Measurements from ENCODE around the gene TBC1D32. TPM values are rescaled to one million over a fixed set of nuclear protein-coding genes. Genes with fewer than 3 reads are reported as not detected.

The TBC1D32 gene, protein sequence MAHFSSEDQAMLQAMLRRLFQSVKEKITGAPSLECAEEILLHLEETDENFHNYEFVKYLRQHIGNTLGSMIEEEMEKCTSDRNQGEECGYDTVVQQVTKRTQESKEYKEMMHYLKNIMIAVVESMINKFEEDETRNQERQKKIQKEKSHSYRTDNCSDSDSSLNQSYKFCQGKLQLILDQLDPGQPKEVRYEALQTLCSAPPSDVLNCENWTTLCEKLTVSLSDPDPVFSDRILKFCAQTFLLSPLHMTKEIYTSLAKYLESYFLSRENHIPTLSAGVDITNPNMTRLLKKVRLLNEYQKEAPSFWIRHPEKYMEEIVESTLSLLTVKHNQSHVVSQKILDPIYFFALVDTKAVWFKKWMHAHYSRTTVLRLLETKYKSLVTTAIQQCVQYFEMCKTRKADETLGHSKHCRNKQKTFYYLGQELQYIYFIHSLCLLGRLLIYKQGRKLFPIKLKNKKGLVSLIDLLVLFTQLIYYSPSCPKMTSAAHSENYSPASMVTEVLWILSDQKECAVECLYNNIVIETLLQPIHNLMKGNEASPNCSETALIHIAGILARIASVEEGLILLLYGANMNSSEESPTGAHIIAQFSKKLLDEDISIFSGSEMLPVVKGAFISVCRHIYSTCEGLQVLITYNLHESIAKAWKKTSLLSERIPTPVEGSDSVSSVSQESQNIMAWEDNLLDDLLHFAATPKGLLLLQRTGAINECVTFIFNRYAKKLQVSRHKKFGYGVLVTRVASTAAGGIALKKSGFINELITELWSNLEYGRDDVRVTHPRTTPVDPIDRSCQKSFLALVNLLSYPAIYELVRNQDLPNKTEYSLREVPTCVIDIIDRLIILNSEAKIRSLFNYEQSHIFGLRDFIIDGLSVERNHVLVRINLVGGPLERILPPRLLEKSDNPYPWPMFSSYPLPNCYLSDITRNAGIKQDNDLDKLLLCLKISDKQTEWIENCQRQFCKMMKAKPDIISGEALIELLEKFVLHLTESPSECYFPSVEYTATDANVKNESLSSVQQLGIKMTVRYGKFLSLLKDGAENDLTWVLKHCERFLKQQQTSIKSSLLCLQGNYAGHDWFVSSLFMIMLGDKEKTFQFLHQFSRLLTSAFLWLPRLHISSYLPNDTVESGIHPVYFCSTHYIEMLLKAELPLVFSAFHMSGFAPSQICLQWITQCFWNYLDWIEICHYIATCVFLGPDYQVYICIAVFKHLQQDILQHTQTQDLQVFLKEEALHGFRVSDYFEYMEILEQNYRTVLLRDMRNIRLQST
- 1 to 10 TPM; 2.3 to 2.8 TPM for total RNA-seq
- 1 to 10 TPM in 1 of 2 donors, under 1 TPM in 1; 0.51 to 1.2 TPM for polyA plus RNA-seq

DNA sequence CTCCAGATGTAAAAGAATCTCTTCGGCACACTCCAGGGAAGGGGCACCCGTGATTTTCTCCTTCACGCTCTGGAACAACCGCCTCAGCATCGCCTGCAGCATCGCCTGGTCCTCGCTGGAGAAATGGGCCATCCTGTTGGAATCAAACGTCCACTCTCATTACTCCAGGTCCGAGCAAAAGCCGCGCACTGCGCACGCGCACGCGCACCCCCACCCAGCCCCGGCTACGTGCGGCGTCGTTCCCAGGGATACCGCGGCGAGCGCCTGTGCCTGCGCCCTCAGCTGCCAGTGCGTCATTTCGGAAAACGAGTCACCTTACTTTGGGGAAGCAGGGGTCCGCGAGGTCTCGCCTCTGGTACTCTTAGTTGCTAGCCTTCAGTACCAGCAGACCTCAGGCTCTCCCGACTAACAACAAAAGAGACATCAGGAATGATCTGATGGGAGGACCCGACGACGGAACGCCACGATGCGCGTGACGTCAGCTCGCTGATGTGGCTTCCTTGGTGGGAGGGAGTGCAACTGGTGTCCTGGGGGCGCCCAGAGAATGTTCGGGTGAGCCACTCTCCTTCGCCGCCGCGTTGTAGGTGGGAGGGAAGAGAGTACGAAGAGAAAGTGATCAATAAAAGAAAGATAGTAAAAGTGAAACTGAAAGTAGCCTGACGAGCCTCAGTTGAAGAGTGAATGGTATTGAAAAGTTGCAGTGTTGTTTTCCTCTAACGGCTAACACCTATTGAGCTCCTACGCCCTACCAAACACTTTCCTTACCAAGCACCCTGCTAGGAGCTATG lies at the start of gene TBC1D32:
Gene TBC1D32, minus strand, starts transcription at position 182 of the 788 bp plus-strand sequence. Its CDS starts 50 bp downstream, at position 132.
- Histone ChIP-seq H3K4me3 (ENCODE audit: low read depth in 1 of 3, low read length in 3 of 3) (peak within 1 kb of the TSS; percentile 56 to 91 (median 86)), H3K9me3 (ENCODE audit: control insufficient read depth in 4 of 4, low read length in 3 of 4) (no peaks in the 10 kb centered on the region), H3K9ac (ENCODE audit: low read depth in 1 of 2, low read length in 2 of 2) (peak within 1 kb of the TSS; percentile 77 to 96), H3K4me1 (ENCODE audit: control insufficient read depth in 4 of 4, insufficient read depth in 4 of 4, low read length in 3 of 4) (peaks cover 0 to 10% (median 2%) of the 10 kb centered on the region in 4 donors), H3K36me3 (ENCODE audit: control insufficient read depth in 4 of 4, insufficient read depth in 3 of 4, low read depth in 1 of 4, low read length in 3 of 4) (no peaks in the 10 kb centered on the region), H3K27me3 (ENCODE audit: control insufficient read depth in 4 of 4, insufficient read depth in 4 of 4, low read length in 3 of 4) (no peaks in the 10 kb centered on the region), H3K27ac (ENCODE audit: low read depth in 1 of 2, low read length in 2 of 2) (peak within 1 kb of the TSS; percentile 98 to 99)
- no peak for TF ChIP-seq HNF4G (IDR thresholded peaks at IDR 0.05)
- TF ChIP-seq, protein P1, sequence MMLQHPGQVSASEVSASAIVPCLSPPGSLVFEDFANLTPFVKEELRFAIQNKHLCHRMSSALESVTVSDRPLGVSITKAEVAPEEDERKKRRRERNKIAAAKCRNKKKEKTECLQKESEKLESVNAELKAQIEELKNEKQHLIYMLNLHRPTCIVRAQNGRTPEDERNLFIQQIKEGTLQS (IDR thresholded peaks at IDR 0.05): peak; percentile 53
- peak; percentile 56 for TF ChIP-seq YY1 (IDR thresholded peaks at IDR 0.05)
- peak in 1 of 2 donors; percentile 14 for TF ChIP-seq GABPA (IDR thresholded peaks at IDR 0.05 in 1 of 2, conservative IDR thresholded peaks at IDR 0.05 in 1 of 2)
- TF ChIP-seq, protein P2, sequence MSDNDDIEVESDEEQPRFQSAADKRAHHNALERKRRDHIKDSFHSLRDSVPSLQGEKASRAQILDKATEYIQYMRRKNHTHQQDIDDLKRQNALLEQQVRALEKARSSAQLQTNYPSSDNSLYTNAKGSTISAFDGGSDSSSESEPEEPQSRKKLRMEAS (IDR thresholded peaks at IDR 0.05): peak; percentile 58
- TF ChIP-seq, protein P3, sequence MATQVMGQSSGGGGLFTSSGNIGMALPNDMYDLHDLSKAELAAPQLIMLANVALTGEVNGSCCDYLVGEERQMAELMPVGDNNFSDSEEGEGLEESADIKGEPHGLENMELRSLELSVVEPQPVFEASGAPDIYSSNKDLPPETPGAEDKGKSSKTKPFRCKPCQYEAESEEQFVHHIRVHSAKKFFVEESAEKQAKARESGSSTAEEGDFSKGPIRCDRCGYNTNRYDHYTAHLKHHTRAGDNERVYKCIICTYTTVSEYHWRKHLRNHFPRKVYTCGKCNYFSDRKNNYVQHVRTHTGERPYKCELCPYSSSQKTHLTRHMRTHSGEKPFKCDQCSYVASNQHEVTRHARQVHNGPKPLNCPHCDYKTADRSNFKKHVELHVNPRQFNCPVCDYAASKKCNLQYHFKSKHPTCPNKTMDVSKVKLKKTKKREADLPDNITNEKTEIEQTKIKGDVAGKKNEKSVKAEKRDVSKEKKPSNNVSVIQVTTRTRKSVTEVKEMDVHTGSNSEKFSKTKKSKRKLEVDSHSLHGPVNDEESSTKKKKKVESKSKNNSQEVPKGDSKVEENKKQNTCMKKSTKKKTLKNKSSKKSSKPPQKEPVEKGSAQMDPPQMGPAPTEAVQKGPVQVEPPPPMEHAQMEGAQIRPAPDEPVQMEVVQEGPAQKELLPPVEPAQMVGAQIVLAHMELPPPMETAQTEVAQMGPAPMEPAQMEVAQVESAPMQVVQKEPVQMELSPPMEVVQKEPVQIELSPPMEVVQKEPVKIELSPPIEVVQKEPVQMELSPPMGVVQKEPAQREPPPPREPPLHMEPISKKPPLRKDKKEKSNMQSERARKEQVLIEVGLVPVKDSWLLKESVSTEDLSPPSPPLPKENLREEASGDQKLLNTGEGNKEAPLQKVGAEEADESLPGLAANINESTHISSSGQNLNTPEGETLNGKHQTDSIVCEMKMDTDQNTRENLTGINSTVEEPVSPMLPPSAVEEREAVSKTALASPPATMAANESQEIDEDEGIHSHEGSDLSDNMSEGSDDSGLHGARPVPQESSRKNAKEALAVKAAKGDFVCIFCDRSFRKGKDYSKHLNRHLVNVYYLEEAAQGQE (IDR thresholded peaks at IDR 0.05): no peak
- TF ChIP-seq JUND (IDR thresholded peaks at IDR 0.05): peak in 1 of 2 donors; percentile 68
- peak; percentile 25 for TF ChIP-seq SP1 (IDR thresholded peaks at IDR 0.05)
- DNase-seq (ENCODE audit: low spot score): peak; percentile 93
- WGBS: under 1% methylated on average over 52 of the region's 52 CpGs

DNA sequence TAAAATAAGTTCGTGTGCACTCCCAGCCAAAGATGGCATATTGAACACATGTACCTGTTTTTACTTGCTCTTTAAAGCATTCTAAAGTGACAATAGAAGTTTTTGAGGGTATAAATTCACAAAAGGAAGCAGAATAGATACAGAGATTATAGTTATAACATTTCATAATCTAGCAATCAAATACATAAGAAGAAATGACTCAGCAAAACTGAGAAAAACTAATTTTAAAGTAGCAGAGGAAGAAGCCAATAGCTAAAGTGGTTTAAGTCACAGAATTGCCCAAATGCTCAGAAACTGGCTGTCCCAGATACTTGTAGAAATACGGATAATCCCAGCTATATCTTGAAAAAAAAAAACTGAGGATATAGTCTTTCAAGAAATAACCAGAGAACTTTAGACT lies 49.2 kb upstream of the TBC1D32 start:
- H3K27ac ChIP-seq (ENCODE audit: low read depth in 1 of 2, low read length in 2 of 2): no peak overlapping the region
- H3K4me3 ChIP-seq (ENCODE audit: low read depth in 1 of 3, low read length in 3 of 3): no peak overlapping the region
- no peaks in the 10 kb centered on the region for H3K27me3 ChIP-seq (ENCODE audit: control insufficient read depth in 4 of 4, insufficient read depth in 4 of 4, low read length in 3 of 4)
- H3K9ac ChIP-seq (ENCODE audit: low read depth in 1 of 2, low read length in 2 of 2): no peak overlapping the region
- H3K4me1 ChIP-seq (ENCODE audit: control insufficient read depth in 4 of 4, insufficient read depth in 4 of 4, low read length in 3 of 4): no peaks in the 10 kb centered on the region
- DNase-seq (ENCODE audit: low spot score): no peak
- 41% methylated on average over 2 of the region's 2 CpGs for WGBS
- no peaks in the 10 kb centered on the region for H3K9me3 ChIP-seq (ENCODE audit: control insufficient read depth in 4 of 4, low read length in 3 of 4)
- H3K36me3 ChIP-seq (ENCODE audit: control insufficient read depth in 4 of 4, insufficient read depth in 3 of 4, low read depth in 1 of 4, low read length in 3 of 4): no peaks in the 10 kb centered on the region
- TF ChIP-seq, protein P3 (IDR thresholded peaks at IDR 0.05): no peak
- no peak for TF ChIP-seq EGR1 (IDR thresholded peaks at IDR 0.05; ENCODE audit: low read depth in 2 of 2)
- TF ChIP-seq, protein P4, sequence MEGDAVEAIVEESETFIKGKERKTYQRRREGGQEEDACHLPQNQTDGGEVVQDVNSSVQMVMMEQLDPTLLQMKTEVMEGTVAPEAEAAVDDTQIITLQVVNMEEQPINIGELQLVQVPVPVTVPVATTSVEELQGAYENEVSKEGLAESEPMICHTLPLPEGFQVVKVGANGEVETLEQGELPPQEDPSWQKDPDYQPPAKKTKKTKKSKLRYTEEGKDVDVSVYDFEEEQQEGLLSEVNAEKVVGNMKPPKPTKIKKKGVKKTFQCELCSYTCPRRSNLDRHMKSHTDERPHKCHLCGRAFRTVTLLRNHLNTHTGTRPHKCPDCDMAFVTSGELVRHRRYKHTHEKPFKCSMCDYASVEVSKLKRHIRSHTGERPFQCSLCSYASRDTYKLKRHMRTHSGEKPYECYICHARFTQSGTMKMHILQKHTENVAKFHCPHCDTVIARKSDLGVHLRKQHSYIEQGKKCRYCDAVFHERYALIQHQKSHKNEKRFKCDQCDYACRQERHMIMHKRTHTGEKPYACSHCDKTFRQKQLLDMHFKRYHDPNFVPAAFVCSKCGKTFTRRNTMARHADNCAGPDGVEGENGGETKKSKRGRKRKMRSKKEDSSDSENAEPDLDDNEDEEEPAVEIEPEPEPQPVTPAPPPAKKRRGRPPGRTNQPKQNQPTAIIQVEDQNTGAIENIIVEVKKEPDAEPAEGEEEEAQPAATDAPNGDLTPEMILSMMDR (IDR thresholded peaks at IDR 0.05; ENCODE audit: low read depth, low read length, missing input control): no peak
